Activated CD8-positive, alpha-beta T cell treated with anti-CD3 and anti-CD28 coated beads for 36 hours (primary cell): ENCODE data around the gene CLPTM1. TPM values are rescaled to one million over a fixed set of nuclear protein-coding genes. Genes with fewer than 3 reads are reported as not detected.

Experiments used
- ATAC-seq: fragments of 200-7000 bp; cut with Tn5 transposase; one replicate; pipeline ENCODE4 v1.10.0; 2021; ENCODE audit warnings: mild to moderate bottlenecking, moderate library complexity
- CTCF ChIA-PET: fragments of 350-600 bp; sonication (Branson Sonifier 250); formaldehyde crosslinking; loops from one replicate; lab custom pipeline; 2021; ENCODE audit warnings: antibody characterized with exemption; lab: Charles Lee
- POLR2A ChIA-PET: fragments of 350-600 bp; sonication (Branson Sonifier 250); formaldehyde crosslinking; loops from one replicate; lab custom pipeline; 2021; ENCODE audit warnings: antibody characterized with exemption; lab: Charles Lee
- DNase-seq: peaks from one replicate; pipeline ENCODE4 v3.0.0-alpha.2; 2020
- H3K27ac Mint-ChIP-seq: one replicate; pipeline ENCODE4 v1.8.0; 2021; ENCODE audit warnings: mild to moderate bottlenecking, mixed read lengths
- H3K27me3 Mint-ChIP-seq: one replicate; pipeline ENCODE4 v1.8.0; 2021; ENCODE audit warnings: mixed read lengths
- H3K36me3 Mint-ChIP-seq: one replicate; pipeline ENCODE4 v1.8.0; 2021; ENCODE audit warnings: low read depth, mixed read lengths
- H3K4me1 Mint-ChIP-seq: one replicate; pipeline ENCODE4 v1.8.0; 2021; ENCODE audit warnings: low read depth, mixed read lengths
- H3K4me3 Mint-ChIP-seq: one replicate; pipeline ENCODE4 v1.8.0; 2021; ENCODE audit warnings: mild to moderate bottlenecking, moderate library complexity, mixed read lengths
- H3K9me3 Mint-ChIP-seq: one replicate; pipeline ENCODE4 v1.8.0; 2021; ENCODE audit warnings: mixed read lengths
- CTCF ChIP-seq: fragments of 200-600 bp; IDR thresholded peaks from one replicate; pipeline ENCODE4 v1.8.0; 2022; ENCODE audit warnings: antibody characterized with exemption, mild to moderate bottlenecking
- intact Hi-C: fragments of 100-400 bp; cut with micrococcal nuclease; formaldehyde crosslinking; loops from one replicate; pipeline ENCODE4 v1.10.0; 2022
- total RNA-seq, 2 experiments: library from RNA; stranded (reverse); gene quantifications; one replicate each; pipeline ENCODE4 v1.2.3, GENCODE V29; 2021

CLPTM1 gene
- total RNA-seq, 2 experiments from 2014 or later: 38.6 to 39.8 TPM

- POLR2A ChIA-PET: no interaction called here
- intact Hi-C loops: no loop called here
These were observed 23.6 kb upstream of the CLPTM1 start for GRCh38 chr19:44931541-44931940.

DNA sequence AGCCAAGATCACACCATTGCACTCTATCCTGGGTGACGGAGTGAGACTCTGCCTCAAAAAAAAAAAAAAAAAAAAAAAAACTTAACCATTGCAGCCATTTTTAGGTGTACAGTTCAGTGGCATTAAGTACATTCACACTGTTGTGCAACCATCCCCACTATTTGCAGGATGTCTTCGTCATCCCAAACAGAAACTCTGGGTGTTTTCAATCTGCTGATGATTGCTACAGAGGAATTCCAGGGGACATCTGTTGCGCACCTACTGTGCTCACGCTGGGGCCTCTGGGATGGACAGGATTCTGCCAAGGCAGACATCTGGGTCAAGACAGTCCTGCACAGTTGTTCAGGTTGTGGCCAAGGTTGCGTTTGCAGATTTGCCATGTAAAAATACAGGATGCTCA lies 15.5 kb upstream of the CLPTM1 start:
- Mint-ChIP-seq H3K9me3 (no peaks in the 10 kb centered on the region), H3K4me1 (no peaks in the 10 kb centered on the region), H3K4me3 (no peak overlapping the region), H3K27me3 (no peaks in the 10 kb centered on the region), H3K36me3 (no peaks in the 10 kb centered on the region), H3K27ac (no peak overlapping the region)
- ChIA-PET POLR2A (no interaction called here), CTCF (no interaction called here)
- intact Hi-C loops: no loop called here
- no peak for TF ChIP-seq CTCF
- DNase-seq (no peak), ATAC-seq (no peak)

More at GRCh38 chr19:44931541-44931940, 23.6 kb upstream of the CLPTM1 start:
- Mint-ChIP-seq H3K9me3 (no peaks in the 10 kb centered on the region), H3K27me3 (peaks cover 3% of the 10 kb centered on the region), H3K36me3 (no peaks in the 10 kb centered on the region), H3K4me1 (no peaks in the 10 kb centered on the region), H3K4me3 (no peak overlapping the region), H3K27ac (no peak overlapping the region)
- CTCF ChIA-PET: no interaction called here
- TF ChIP-seq CTCF: no peak
- no peak for ATAC-seq
- no peak for DNase-seq

GRCh38 chr19:44942067-44942571 lies 13.1 kb upstream of the CLPTM1 start, which contains the start of gene APOC4:
Gene APOC4, plus strand, starts transcription at chr19:44942237. Its CDS starts 41 bp downstream, at chr19:44942278.
- Mint-ChIP-seq H3K27ac (no peak within 1 kb of the TSS), H3K27me3 (no peaks in the 10 kb centered on the region), H3K36me3 (no peaks in the 10 kb centered on the region), H3K9me3 (no peaks in the 10 kb centered on the region), H3K4me3 (no peak within 1 kb of the TSS), H3K4me1 (no peaks in the 10 kb centered on the region)
- DNase-seq (no peak), ATAC-seq (no peak)
- intact Hi-C loops: no loop called here
- no peak for TF ChIP-seq CTCF
- POLR2A ChIA-PET: no interaction called here
- CTCF ChIA-PET: no interaction called here

DNA sequence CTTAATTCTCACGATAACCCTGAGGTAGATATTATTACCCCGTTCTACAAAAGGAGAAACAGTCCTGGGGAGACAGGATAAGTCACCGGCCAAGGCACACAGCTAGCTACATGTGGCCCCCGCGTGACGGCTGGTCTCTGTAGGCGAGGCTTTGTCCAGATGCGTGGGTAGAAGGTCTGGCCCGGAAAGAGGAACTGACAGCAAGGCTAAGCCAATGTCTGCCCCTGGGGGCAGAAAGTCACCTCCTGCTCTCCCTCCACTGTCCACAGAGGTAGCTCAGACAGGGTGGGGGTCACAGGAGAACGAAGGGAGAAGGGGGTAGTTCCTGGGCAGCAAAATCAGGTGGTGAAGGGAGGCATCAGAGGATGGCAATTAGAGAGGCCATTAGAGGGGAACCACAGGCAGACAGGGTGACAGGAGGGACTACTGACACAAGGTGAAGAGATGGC lies 11.4 kb upstream of the CLPTM1 start:
- ChIA-PET CTCF (interaction anchor here (0.6 kb wide), 1 partner anchor 223 kb away, joined by 3 read pairs; no protein-coding TSS in a partner anchor), POLR2A (no interaction called here)
- no peaks in the 10 kb centered on the region for H3K27me3 Mint-ChIP-seq
- intact Hi-C loops: no loop called here
- TF ChIP-seq CTCF: no peak
- no peak overlapping the region for H3K27ac Mint-ChIP-seq
- H3K4me1 Mint-ChIP-seq: no peaks in the 10 kb centered on the region
- H3K4me3 Mint-ChIP-seq: no peak overlapping the region
- H3K9me3 Mint-ChIP-seq: no peaks in the 10 kb centered on the region
- ATAC-seq: no peak
- no peaks in the 10 kb centered on the region for H3K36me3 Mint-ChIP-seq
- no peak for DNase-seq

DNA sequence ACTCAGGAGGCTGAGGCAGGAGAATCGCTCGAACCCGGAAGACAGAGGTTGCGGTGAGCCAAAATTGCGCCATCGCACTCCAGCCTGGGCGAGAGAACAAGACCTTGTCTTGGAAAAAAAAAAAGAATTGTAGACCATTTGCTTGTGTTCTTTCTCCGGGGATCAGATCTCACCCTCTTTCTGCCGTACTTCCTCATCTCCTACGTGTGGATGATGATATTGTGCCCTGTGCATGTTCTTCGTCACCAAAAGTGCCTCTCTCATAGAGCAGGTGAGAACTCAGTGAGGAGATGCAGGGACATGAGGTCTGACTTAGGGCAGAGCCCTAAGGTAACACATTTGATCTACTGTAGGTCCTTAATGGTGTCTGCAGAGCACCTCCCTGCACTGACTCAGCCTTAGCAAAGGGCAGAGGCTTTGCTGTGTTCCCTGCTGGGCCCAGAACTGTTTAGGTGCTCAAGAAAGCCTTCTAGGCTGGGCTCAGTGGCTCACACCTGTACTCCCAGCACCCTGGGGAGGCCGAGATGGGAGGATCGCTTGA lies 8.1 kb upstream of the CLPTM1 start:
- Mint-ChIP-seq H3K36me3 (no peaks in the 10 kb centered on the region), H3K4me1 (peaks cover 2% of the 10 kb centered on the region), H3K27me3 (no peaks in the 10 kb centered on the region), H3K27ac (no peak overlapping the region), H3K4me3 (no peak overlapping the region), H3K9me3 (no peaks in the 10 kb centered on the region)
- ChIA-PET POLR2A (interaction anchor here (0.5 to 1.0 kb wide), 2 partner anchors 31 to 44 kb away, joined by 3 read pairs; no protein-coding TSS in a partner anchor), CTCF (no interaction called here)
- intact Hi-C loops: no loop called here
- ATAC-seq (no peak), DNase-seq (no peak)
- no peak for TF ChIP-seq CTCF
